ENCODE results near the gene RNF157.
"Not testable (repeated sequence)": the region's sequence is repeated elsewhere in the genome, so short reads cannot be mapped to it uniquely, and the experiment has no call there.

RNF157 gene

DNA sequence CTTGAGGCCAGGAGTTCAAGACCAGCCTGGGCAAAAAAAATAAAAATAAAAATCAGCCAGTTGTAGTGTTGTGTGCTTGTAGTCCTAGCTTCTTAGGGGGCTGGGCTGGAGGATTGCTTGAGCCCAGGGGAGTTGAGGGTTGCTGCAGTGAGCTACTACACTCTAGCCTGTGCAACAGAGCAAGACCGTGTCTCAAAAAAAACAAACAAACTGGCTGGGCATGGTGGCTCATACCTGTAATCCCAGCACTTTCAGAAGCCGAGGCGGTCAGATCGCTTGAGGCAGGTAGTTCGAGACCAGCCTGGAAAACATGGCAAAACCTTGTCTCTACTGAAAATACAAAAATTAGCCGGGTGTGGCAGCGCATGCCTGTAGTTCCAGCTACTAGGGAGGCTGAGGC lies 19.9 kb upstream of the RNF157 start:
- TF ChIP-seq CTBP1 (IDR thresholded peaks at IDR 0.05; ENCODE audit: borderline replicate concordance) = no peak
- no peak for TF ChIP-seq ZNF384 (IDR thresholded peaks at IDR 0.05)
- TF ChIP-seq TARDBP (IDR thresholded peaks at IDR 0.05) = no peak
- no peak for TF ChIP-seq SUZ12 (IDR thresholded peaks at IDR 0.05)
- no peak for TF ChIP-seq NFRKB (IDR thresholded peaks at IDR 0.05)
- no peak for TF ChIP-seq FOXM1 (IDR thresholded peaks at IDR 0.05; ENCODE audit: borderline replicate concordance)
- TF ChIP-seq FOXK2 (IDR thresholded peaks at IDR 0.05) = no peak
- no peak for TF ChIP-seq FOXA1 (IDR thresholded peaks at IDR 0.05)
- no peak for TF ChIP-seq HDGF (IDR thresholded peaks at IDR 0.05; ENCODE audit: borderline replicate concordance)
- TF ChIP-seq LEF1 (IDR thresholded peaks at IDR 0.05; ENCODE audit: borderline replicate concordance) = no peak
- TF ChIP-seq, protein P1, sequence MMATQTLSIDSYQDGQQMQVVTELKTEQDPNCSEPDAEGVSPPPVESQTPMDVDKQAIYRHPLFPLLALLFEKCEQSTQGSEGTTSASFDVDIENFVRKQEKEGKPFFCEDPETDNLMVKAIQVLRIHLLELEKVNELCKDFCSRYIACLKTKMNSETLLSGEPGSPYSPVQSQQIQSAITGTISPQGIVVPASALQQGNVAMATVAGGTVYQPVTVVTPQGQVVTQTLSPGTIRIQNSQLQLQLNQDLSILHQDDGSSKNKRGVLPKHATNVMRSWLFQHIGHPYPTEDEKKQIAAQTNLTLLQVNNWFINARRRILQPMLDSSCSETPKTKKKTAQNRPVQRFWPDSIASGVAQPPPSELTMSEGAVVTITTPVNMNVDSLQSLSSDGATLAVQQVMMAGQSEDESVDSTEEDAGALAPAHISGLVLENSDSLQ (IDR thresholded peaks at IDR 0.05) = no peak
- no peak for TF ChIP-seq SP1 (IDR thresholded peaks at IDR 0.05)
- TF ChIP-seq L3MBTL2 (conservative IDR thresholded peaks at IDR 0.05) = no peak
- no peak for TF ChIP-seq ELF4 (IDR thresholded peaks at IDR 0.05)
- no peak for TF ChIP-seq ARNT (IDR thresholded peaks at IDR 0.05)
- POLR2A ChIA-PET = interaction anchor here (2.2 kb wide), 1 partner anchor 19 kb away, joined by 8 read pairs; the partner anchor contains the start of gene RNF157
- CTCF ChIA-PET = no interaction called here
- no peak for DNase-seq (ENCODE audit: extremely low spot score)

DNA sequence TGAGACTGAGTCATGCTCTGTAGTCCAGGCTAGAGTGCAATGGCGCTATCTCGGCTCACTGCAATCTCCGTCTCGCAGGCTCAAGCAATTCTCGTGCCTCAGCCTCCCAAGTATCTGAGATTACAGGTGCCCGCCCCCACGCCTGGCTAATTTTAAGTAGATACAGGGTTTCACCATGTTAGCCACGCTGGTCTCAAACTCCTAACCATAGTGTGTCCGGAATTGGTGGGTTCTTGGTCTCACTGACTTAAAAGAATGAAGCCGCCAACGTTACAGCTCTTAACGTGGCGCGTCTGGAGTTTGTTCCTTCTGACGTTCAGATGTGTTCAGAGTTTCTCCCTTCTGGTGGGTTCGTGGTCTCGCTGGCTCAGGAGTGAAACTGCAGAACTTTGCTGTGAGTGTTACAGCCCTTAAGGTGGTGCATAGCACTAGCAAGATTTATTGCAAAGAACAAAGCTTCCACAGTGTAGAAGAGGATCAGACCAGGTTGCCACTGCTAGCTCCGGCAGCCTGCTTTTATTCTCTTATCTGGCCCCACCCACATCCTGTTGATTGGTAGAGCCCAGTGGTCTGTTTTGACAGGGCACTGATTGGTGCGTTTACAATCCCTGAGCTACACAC lies 16.2 kb upstream of the RNF157 start:
- POLR2A ChIA-PET = interaction anchor here (0.8 kb wide), 1 partner anchor 8 kb away, joined by 3 read pairs; no protein-coding TSS in a partner anchor
- CTCF ChIA-PET; DNase-seq (ENCODE audit: extremely low spot score): not testable (repeated sequence)

DNA sequence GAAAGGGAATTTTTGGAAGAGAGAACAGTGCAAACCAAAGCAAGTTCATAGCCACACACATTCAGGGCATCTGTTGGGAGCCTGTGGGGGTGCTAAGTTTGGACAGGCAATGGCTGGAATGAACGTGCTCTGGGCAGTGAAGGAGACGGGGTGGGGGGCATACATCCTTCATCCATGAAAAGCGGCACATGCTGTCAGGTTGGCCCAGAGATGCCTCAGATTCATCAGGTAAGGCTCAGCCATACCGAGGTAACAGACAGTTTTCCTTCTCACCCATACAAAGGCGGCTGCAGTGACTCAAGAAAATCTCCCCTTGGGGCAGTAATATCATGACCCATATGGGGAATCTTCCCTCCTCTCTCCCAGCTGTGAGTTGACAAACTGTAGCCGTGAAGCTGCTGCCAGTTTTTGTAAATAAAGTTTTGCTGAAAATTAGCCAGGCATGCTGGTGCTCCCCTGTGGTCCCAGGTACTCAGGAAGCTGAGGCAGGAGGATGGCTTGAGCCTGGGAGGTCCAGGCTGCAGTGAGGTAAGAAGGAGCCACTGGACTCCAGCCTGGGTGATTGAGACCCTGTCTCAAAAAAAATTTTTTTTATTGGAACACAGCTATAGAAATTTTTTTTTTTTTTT lies 15.6 kb upstream of the RNF157 start:
- DNase-seq (ENCODE audit: extremely low spot score) = no peak
- ChIA-PET CTCF (no interaction called here), POLR2A (no interaction called here)
- TF ChIP-seq ZNF384 (IDR thresholded peaks at IDR 0.05) (no peak), HDGF (IDR thresholded peaks at IDR 0.05; ENCODE audit: borderline replicate concordance) (no peak), NFRKB (IDR thresholded peaks at IDR 0.05) (no peak)

DNA sequence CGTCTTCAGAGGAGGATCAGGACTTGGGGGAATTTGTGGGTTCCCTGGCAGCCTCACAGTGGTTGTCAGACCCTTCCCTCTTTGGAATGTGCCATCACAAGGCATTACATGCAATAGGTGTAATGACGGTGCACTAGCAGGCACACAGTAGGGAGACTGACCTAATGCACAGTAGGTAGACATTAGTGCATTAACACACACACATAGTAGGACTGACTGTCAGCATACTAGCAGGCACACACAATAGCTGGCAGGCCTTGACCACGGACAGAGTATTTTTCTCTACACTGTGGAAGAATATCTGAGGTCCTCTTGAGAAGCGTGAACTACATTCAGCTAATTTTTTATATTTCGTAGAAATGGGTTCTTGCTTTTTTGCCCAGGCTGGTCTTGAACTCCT lies 14.0 kb upstream of the RNF157 start:
- DNase-seq (ENCODE audit: extremely low spot score) = no peak
- POLR2A ChIA-PET = interaction anchor here (0.6 to 1.1 kb wide), 2 partner anchors 9 to 11 kb away, joined by 3 to 4 read pairs; partner anchors contain the start of gene UBALD2

DNA sequence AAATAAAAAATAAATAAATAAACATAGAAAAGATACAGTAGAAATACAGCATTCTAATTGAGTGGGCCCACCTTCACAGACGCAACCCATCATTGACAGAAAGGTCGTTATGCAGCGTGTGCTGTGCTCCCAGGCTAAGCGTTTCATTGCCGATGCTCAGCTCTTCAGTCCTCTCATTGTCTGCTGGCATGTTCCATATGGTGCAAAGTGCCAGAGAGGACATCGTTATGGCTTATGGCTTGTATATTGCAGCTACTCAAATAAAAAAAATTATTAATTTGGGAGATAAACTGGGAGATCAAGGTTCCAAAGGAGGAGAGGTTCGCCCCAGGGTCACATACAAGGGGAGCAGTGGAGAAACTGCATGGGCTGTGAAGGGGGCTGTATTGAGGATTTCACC lies 13.5 kb upstream of the RNF157 start:
- ChIA-PET CTCF (interaction anchor here (1.5 kb wide), 1 partner anchor 10 kb away, joined by 4 read pairs; no protein-coding TSS in a partner anchor), POLR2A (interaction anchor here (0.6 to 1.1 kb wide), 2 partner anchors 8 to 12 kb away, joined by 3 to 4 read pairs; partner anchors contain the start of gene UBALD2)
- no peak for TF ChIP-seq SUZ12 (IDR thresholded peaks at IDR 0.05)
- TF ChIP-seq TARDBP (IDR thresholded peaks at IDR 0.05) = no peak
- no peak for TF ChIP-seq ELF4 (IDR thresholded peaks at IDR 0.05)
- no peak for TF ChIP-seq LEF1 (IDR thresholded peaks at IDR 0.05; ENCODE audit: borderline replicate concordance)
- TF ChIP-seq NFRKB (IDR thresholded peaks at IDR 0.05) = no peak
- no peak for TF ChIP-seq BHLHE40 (IDR thresholded peaks at IDR 0.05; ENCODE audit: borderline replicate concordance)
- TF ChIP-seq L3MBTL2 (conservative IDR thresholded peaks at IDR 0.05) = no peak
- no peak for TF ChIP-seq ARNT (IDR thresholded peaks at IDR 0.05)
- no peak for TF ChIP-seq FOXA1 (IDR thresholded peaks at IDR 0.05)
- TF ChIP-seq FOXM1 (IDR thresholded peaks at IDR 0.05; ENCODE audit: borderline replicate concordance) = no peak
- no peak for TF ChIP-seq ZNF384 (IDR thresholded peaks at IDR 0.05)
- no peak for TF ChIP-seq CTBP1 (IDR thresholded peaks at IDR 0.05; ENCODE audit: borderline replicate concordance)
- no peak for TF ChIP-seq FOXK2 (IDR thresholded peaks at IDR 0.05)
- TF ChIP-seq, protein P1 (IDR thresholded peaks at IDR 0.05) = no peak
- DNase-seq (ENCODE audit: extremely low spot score) = no peak

More for the DNA sequence above, 14.0 kb upstream of the RNF157 start:
- CTCF ChIA-PET = interaction anchor here (1.3 to 1.5 kb wide), 2 partner anchors 11 to 26 kb away, joined by 3 to 4 read pairs; no protein-coding TSS in a partner anchor
- TF ChIP-seq, protein P1 (IDR thresholded peaks at IDR 0.05) = no peak
- no peak for TF ChIP-seq BHLHE40 (IDR thresholded peaks at IDR 0.05; ENCODE audit: borderline replicate concordance)
- TF ChIP-seq LEF1 (IDR thresholded peaks at IDR 0.05; ENCODE audit: borderline replicate concordance) = no peak
- no peak for TF ChIP-seq L3MBTL2 (conservative IDR thresholded peaks at IDR 0.05)
- TF ChIP-seq FOXM1 (IDR thresholded peaks at IDR 0.05; ENCODE audit: borderline replicate concordance) = no peak
- TF ChIP-seq SP1 (IDR thresholded peaks at IDR 0.05) = no peak
- no peak for TF ChIP-seq ELF4 (IDR thresholded peaks at IDR 0.05)
- TF ChIP-seq ARNT (IDR thresholded peaks at IDR 0.05) = no peak
- TF ChIP-seq CTBP1 (IDR thresholded peaks at IDR 0.05; ENCODE audit: borderline replicate concordance) = no peak
- TF ChIP-seq FOXA1 (IDR thresholded peaks at IDR 0.05) = no peak

DNA sequence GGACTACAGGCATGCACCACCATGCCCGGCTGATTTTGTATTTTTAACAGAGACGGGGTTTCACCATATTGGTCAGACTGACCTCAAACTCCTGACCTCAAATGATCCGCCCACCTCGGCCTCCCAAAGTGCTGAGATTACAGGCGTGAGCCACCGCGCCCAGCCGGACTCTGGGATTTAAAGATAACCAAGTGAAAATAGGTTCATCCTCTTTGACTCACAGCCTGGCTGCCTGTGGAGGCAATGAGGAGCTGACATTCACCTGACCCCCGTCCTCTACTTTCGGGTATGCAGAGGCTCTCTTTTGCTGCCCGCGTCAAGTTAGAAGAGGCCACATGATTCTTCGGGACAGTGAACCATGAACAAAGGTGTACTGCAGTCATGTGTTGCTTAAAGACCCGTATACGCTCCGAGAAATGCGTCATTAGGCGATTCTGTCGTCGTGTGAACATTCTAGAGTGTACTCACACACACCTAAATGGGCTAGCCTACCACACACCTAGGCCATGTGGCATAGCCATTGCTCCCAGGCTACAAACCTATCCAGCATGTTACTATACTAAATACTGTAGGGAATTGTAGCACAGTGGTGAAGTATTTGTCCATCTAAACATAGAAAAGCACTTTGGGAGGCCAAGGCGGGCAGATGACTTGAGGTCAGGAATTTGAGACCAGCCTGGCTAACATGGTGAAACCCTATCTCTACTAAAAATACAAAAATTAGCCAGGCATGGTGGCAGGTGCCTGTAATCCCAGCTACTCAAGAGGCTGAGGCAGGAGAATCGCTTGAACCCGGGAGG lies 12.9 kb upstream of the RNF157 start:
- POLR2A ChIA-PET; DNase-seq (ENCODE audit: extremely low spot score): not testable (repeated sequence)
- CTCF ChIA-PET = interaction anchor here (1.5 kb wide), 1 partner anchor 10 kb away, joined by 4 read pairs; no protein-coding TSS in a partner anchor

Data from HEK293T (cell line).